NT2/D1 (cell line): ENCODE data around the gene SHB.

ENCODE experiments used
- SUZ12 ChIP-seq: IDR thresholded peaks from 2 replicates; pipeline ENCODE4 v1.6.1; 2011; ENCODE audit not compliant: insufficient read length, insufficient read depth; ENCODE audit errors: extremely low read depth
- YY1 ChIP-seq: IDR thresholded peaks from 2 replicates; pipeline ENCODE4 v1.6.1; 2011; ENCODE audit not compliant: insufficient read length, insufficient read depth
- ZNF274 ChIP-seq: IDR thresholded peaks from 2 replicates; pipeline ENCODE4 v1.6.1; 2011; ENCODE audit warnings: mild to moderate bottlenecking, low read depth, low read length

DNA sequence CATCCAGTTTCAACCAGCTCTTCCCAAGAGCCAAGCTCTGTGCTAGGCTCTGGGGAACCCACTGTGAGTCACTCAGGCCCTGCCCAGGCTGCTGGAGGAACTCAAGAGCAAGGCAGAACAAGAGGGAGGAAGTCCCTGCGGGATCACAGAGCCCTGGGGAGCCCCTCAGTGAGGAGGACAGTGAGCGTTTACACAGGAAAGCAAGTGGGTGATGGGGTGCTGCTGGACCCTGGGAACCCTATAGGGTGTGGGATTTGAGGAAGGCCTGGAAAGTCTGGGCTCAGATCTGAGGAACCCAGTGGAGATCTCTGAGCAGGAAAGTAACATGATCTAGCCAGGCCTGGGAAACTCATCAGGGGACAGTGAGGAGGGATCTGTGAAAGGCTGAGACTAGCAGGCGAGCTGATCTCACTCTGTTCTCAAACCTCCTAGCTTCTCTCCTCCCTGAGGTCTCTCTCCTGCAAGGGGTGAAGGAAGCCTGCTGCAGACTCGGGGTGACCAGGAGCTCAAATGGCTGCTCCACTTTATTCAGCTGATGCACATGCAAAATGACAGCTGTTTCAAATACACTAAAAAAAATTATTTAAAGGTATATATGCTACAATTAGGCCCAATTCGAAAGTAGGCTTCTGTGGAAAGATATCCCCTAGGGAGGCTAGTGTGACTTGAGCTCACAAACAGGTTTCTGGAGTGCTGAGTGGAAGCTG, 70.0 kb downstream of the SHB start:
- no peak for TF ChIP-seq ZNF274
- TF ChIP-seq YY1, result no peak
- no peak for TF ChIP-seq SUZ12
